Body of pancreas (tissue), 4 donors: ENCODE measurements around the gene NUDT14.

Experiments
- CTCF ChIP-seq, 7 experiments: fragments of 450-650 bp in 4 of 7; fragments of 200-600 bp in 3 of 7; sonication (generic) in 3 of 7; IDR thresholded peaks; one replicate each; pipeline ENCODE4 v1.5.1; 2016 to 2019; ENCODE audit warnings: antibody characterized with exemption in 7 of 7
- POLR2A ChIP-seq, 3 donors: fragments of 450-650 bp; IDR thresholded peaks; one replicate each; pipeline ENCODE4 v1.6.1; 2016; ENCODE audit warnings: antibody characterized with exemption in 3 of 3, mild to moderate bottlenecking in 2 of 3

GRCh38 chr14:105203057-105203531 is 22.0 kb upstream of the NUDT14 start:
- TF ChIP-seq CTCF (IDR thresholded peaks at IDR 0.05) = peak; percentile 84 to 96 (median 89)
- TF ChIP-seq POLR2A (IDR thresholded peaks at IDR 0.05) = no peak
